Right lobe of liver (tissue), 4 donors: Measurements from ENCODE around the gene RNU5B-1.

Experiments
- POLR2A ChIP-seq: fragments of 450-650 bp; IDR thresholded peaks from one replicate; pipeline ENCODE4 v1.6.1; 2017; ENCODE audit warnings: antibody characterized with exemption, mild to moderate bottlenecking
- TF ChIP-seq, protein P1 (sequence below), 4 donors: fragments of 200-600 bp in 3 of 4; fragments of 450-650 bp in 1 of 4; IDR thresholded peaks; one replicate each; pipeline versions ENCODE4 v1.5.1 to v1.8.0; 2016 to 2022; ENCODE audit warnings: antibody characterized with exemption in 4 of 4, mild to moderate bottlenecking in 2 of 4
- donor health status: DM: no; HTN: no; CAD: no.
- donor health status: DM: no; HTN: no; CAD: no.
- donor health status: DM: no; HTN: yes; CAD: no.

DNA sequence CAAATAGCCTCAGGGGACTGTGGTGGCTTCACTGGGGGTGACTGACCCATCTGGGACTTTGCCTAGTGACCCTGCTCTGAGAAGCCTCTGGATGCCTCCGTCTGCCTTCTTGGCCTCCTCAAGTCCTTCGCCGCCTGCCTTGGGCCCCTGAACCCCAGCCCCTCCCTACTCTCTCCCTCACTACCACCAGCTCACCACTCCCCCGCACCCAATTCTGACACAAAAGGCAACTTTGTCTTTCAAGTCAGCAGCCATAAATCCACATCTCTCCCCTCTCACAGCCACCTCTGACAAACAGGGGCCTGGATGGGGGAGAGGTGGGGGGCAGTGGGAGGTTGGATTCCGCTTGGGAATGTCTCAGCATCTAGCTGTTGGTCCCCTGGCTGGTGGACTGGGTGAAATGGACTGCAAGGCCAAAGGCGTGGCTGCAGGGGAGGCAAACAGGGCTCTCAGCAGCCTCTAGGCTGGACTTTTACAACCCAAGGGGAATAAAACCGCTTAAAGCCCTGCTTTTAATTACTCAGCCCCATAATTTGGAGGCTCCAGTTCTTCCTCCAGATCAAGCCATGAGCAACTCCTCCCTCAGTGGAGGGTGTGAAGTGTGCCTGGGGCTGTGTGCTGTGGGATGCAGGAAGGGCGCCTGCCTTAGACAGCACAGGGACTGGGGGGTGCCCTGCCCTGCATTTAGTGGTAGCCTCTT, 39.9 kb downstream of the RNU5B-1 start:
- TF ChIP-seq, protein P1, sequence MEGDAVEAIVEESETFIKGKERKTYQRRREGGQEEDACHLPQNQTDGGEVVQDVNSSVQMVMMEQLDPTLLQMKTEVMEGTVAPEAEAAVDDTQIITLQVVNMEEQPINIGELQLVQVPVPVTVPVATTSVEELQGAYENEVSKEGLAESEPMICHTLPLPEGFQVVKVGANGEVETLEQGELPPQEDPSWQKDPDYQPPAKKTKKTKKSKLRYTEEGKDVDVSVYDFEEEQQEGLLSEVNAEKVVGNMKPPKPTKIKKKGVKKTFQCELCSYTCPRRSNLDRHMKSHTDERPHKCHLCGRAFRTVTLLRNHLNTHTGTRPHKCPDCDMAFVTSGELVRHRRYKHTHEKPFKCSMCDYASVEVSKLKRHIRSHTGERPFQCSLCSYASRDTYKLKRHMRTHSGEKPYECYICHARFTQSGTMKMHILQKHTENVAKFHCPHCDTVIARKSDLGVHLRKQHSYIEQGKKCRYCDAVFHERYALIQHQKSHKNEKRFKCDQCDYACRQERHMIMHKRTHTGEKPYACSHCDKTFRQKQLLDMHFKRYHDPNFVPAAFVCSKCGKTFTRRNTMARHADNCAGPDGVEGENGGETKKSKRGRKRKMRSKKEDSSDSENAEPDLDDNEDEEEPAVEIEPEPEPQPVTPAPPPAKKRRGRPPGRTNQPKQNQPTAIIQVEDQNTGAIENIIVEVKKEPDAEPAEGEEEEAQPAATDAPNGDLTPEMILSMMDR (IDR thresholded peaks at IDR 0.05): no peak
- no peak for TF ChIP-seq POLR2A
